Stimulated activated CD8-positive, alpha-beta memory T cell treated with anti-CD3 and anti-CD28 coated beads, Interleukin-15, amount 100 ng/mL, for 48 hours (primary cell): Measurements from ENCODE around the gene VAMP3.
"Not testable (repeated sequence)": the region's sequence is repeated elsewhere in the genome, so short reads cannot be mapped to it uniquely, and the experiment has no call there.

ENCODE experiments used
- DNase-seq, 2 donors: peaks; one replicate each; pipeline ENCODE4 v3.0.0-alpha.2; 2020; ENCODE audit warnings: low read depth in 2 of 2

The VAMP3 gene

DNA sequence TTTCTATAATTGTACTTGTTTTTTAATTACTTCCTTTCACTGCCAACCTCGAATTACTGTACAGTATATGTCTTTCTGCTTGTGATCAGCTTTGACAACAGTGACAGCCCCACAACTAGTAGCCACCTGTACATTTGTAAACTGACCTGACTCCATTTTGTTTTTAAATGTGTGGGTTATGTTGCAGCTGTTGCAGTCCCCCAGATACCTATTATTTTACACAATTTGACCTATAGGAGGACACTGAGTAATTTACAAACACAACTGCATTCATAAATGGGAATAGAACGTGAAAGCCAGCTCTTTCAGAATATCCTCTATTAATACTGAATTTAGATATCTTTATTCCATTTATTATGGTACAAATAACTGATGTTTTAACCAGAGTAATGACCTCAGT is 2.5 kb upstream of the VAMP3 start:
- DNase-seq = no peak

DNA sequence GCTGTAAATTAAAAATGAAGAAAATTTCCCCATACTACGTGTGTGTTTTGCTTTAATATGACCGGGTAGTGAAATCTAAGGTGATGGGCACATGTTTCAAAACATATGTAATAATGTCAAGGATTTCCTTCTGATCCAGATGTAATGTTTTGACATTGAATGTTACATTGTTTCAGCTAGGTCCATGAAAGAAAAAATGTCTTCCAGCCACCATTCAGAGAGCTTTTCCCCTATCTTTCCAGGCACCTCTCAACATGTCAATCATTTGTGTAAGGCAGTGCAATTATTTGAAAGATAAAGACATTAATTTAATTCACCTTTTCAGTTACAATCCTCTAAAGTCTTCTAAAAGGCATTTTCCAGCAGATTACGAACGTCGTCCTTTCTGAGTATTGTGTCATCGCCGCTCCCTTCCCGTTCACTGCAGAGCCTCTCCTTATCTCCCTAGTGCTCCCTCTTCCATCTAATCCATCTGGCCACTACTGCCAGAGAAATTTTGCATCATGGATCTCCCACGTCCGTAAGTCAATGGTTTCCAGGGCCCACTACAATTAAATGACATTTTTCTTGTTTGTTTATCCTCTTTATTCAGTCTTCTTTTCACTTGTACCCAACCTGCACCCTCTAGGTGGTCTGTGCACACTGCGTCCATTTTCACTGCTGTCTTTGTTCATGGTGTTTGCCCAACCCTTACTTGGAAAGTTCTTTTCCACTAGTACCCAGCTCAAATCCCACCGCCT is 1.3 kb upstream of the VAMP3 start:
- DNase-seq = no peak

DNA sequence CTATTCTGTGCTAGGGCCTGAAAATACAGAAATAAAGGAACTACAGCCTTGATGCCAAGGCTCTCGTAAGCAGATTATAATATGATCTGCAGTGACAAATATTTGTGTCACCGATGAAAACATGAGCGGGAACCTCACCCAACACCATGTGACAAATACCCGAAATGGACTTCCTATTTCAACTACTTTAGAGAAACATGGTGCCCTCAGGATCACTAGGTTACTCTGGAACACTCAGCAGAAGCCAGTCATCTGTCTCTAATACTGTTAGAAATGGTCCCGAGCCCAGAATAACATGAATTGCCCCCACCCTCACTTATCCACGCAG is 463 bp upstream of the VAMP3 start:
- no peak for DNase-seq

DNA sequence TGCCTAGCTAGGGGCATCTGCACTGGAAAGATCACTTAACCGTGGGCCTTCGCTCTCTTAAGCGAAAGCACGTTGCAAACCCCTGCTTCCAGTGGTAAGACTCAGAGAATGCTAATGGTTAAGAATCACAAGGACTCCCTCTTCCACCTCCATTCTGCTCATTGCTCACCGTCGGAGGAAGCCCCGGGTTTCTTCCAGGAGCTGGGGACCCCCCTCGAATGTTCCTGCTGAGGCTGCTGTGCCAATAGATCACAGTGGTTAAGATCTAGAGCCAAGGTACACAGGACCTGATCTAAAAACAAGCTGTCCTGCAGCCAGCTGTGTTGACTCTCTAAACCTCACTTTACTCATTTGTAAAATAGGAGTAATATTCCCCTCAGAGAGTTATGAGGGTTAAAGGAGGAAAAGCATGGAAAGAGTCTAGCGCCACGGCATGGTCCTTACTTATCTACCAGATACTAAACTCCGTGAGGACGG is 765 bp downstream of the VAMP3 start:
- no peak for DNase-seq

DNA sequence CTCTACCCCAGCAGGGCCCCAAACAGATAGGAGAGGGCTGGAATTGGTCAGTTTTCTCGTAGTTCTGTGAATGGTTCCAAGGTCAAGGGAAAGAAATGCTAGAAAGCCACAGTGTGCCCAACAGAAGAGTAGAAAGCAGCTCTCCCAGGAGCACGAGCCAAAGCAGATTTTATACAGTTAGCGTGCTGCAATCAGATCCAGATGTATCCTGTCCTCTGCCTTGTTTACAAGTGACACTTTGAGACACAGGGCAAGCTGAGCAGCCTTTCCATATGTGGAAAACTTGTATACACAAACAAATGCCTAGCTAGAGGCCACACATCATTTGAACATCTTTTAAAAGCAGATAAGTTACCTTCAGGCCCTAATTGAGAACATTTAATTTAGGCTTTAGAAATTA is 6.5 kb downstream of the VAMP3 start:
- DNase-seq = no peak

DNA sequence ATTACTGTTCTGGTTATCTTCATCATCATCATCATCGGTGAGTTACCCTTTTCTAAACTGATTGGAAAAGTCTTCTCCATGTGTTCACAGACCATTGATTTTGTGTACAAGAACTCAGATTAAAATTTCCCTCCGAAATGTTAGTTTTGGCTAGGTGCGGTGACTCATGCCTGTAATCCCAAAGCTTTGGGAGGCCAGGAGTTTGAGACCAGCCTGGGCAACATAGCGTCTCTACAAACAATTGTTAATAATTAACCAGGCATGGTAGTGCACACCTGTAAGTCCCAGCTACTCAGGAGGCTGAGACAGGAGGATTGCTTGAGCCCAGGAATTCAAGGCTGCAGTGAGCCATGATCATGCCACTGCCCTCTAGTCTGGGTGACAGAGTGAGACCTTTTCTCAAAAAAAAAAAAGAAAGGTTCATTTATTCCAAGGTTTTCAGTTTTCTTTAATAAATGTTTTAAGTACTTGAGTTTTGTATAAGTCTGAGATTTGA is 7.1 kb downstream of the VAMP3 start:
- DNase-seq = no peak

DNA sequence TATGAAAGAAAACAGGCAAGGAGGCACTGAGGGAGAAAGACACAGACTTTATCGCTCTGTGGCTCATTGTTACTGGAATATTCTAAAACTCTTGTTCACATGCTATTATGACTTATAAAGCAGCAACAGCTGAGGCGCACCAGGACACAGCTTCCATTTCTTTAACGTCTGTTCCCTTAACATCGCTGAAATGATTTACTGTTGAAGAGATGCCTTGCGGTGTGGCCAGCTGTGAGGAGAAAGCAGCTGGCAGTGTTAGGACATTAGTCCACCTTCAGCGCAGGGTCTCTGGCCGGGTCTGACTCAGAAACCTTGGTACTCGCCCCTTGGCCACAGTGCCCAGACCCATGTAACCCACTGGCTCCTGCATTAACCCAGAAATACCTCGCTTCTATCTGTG is 9.9 kb downstream of the VAMP3 start:
- DNase-seq = no peak

DNA sequence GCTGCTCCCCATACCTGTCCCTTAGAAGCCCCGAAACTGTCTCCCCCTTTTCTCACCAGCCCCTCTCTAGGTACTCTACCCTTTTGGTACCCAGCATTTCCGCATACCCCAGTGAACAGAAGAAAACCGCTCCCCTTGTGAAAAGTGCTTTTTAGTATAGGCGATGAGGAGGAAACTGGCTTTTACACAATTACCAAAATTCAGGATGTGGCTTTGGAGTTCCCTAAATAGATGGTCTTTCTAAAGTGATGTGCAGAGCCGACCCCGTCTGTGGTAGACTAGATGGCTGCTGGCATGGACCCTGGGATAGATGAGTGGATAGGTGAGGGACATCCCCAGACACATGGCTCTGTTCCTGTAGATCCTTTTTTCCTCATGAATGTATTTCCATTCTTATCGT is 10.4 kb downstream of the VAMP3 start:
- DNase-seq = no peak

DNA sequence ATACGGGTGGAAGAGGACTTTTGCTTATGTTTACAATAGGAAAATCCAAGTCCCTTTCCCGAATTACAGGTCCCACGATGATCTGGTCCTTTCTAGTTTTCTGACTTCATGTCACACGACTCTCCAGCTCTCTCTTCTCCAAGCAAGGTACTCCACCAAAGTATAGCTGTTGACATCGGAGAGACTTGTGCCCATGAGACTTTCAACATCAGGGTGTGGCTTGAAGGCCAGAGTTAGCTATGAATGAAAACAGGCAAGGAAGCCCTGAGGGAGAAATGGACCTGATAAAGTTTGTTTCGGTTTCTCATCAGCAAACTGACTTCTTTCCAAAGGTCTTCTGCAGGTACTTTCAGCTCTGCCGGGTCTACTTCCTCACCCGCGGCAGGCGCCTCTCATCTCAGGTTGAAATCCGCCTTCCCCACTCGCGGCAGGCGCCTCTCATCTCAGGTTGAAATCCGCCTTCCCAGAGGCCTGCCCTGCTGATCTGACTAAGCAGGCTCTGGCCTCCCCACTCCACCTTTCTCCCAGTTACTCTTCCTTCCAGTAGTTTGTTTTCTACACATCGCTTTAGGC is 10.9 kb downstream of the VAMP3 start:
- no peak for DNase-seq

DNA sequence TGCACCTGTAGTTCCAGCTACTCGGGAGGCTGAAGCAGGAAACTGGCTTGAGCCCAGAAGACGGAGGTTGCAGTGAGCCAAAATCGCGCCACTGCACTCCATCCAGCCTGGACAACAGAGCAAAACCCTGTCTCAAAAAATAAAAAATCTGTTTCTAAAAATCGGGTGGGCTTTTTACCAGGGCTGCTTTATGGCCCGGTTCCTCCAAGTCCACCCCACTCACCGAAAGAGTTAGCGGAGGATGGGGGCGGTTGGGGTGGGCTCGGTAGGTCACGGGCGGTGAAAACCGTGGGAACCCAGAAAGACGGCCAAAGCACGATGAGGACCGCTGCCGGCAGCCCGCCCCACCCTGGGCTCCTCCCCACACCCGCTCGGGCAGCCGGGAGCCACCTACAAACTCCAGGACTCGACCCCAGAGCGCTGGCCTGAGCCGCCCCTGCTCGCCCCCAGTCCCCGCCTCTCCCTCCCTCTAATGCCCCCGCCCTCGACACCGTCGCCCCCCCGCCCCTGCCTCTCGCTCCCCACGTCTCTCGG is 12.1 kb downstream of the VAMP3 start:
- peak in 1 of 2 donors; percentile 28 for DNase-seq

DNA sequence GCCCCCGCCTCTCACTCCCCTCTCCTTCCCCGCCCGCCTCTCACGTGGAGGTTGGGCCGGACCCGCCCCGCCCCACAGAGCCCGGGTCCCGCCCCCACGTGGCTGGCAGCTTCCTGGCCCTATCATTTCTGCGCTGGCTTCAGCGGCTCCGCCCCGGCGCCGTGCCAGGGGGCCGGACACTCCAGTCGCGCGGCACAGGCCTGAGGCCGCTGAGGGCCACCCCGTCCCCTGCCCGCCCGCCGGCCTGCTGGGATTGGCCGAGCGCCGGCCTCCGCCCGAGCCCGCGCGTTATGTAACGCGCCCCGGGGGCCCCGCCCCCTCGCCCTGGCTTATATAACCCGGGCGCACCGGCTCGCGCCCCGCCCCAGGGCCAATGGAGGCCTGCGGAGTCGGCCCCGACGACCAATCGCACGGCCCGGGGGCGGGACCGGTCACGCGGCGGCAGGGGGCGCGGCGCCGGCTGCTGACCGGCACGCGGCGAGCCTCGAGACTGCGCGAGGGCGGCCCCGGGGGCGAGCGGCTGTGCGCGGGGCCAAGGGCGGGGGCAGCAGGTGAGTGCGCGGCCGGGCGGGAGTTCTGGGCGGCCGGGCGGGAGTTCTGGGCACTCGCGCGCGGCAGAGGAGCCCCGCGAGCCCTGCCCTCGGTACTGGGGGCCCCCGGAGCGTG is 12.9 kb downstream of the VAMP3 start, which contains the start of gene PER3:
PER3 (plus strand) TSS at position 466 of the 666 bp plus-strand sequence. CDS start 587 bp downstream, outside the sequence.
- DNase-seq = peak; percentile 81 to 83

DNA sequence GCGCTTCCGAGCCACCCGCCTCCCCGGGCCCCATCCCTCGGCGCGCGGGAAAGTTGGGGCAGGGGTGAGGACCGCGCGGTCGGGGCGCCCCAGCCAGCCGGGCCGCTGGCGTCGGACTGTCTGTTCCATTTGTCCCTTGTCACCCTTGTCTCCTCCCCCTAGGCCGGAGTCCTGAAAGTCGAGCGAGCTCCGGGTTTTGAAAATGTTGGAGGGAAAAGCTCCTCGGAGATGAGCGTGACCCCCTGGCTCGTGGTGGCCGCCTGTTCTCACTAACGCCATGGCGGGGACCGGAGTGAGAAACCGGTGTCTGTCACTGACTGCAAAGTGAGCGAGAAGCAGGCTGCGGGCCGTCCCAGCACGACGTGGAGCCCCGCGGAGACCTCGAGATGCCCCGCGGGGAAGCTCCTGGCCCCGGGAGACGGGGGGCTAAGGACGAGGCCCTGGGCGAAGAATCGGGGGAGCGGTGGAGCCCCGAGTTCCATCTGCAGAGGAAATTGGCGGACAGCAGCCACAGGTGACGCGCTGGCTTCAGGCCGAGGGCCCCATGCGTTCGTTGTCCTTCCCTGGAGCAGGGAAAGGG is 13.5 kb downstream of the VAMP3 start:
- DNase-seq = no peak

DNA sequence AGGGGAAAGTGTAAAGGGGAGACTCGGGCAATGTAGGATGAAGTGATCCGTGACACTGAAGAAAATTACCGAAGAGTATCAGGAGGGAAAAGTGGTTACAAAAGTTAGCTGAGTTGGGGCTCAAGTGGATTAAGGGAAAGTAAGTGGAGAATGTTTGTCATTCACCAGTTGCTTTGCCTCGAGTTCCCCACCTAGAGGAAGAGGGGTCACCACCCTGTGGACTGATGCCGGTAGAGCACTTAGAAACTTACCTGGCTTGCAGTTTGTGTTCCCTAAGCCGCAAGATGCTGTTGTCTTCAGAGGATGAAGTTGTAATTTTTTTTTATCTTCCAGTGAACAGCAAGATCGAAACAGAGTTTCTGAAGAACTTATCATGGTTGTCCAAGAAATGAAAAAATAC is 14.0 kb downstream of the VAMP3 start:
- DNase-seq = no peak

DNA sequence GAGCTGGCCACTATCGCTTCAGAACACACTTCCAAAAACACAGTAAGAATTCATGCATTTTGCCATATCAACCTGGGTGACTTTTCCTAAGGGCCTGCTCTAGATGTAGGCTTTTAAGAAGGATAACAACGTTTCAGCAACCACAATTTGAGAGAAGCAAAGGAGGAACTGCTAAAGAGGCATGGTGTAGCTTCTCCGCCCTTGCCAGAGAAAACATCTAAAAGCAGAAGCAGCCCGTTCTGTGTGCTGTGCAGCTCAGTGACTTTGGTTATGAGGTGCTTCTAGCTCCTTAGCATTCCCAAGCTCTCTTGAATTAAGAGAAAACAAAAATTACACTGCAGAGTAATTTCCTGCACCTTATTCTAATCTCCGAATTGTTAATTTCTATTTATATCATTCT is 15.7 kb downstream of the VAMP3 start:
- DNase-seq = no peak

DNA sequence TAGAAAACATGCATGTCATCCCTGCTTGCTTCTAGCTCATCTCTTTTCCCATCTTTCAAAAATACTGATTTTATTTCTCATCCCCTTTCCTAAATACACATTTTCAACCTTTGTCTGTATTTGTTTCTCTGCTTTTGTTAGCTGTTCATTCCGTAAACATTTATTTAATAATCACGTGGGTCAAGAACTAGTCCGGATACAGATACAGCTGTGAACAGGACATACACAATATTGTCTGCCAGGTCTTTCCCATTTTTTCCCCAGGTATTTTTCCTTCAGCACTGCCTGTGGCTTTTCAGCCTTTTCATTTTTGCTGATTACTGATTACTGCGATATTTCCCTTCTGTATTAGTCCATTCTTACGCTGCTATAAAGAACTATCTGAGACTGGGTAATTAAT is 18.7 kb downstream of the VAMP3 start:
- DNase-seq = no peak

DNA sequence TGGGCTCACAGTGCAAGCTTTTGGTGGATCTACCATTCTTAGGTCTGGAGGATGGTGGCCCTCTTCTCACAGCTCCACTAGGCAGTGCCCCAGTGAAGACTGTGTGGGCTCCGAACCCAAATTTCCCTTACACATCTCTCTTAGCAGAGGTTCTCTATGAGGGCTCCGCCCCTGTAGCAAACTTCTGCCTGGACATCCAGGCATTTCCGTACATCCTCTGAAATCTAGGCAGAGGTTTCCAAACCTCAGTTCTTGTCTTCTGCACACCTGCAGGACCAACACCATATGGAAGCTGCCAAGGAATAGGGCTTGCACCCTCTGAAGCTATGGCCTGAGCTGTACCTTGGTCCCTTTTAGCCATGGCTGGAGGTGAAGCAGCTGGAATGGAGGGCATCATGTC is 19.9 kb downstream of the VAMP3 start:
- DNase-seq = not testable (repeated sequence)

DNA sequence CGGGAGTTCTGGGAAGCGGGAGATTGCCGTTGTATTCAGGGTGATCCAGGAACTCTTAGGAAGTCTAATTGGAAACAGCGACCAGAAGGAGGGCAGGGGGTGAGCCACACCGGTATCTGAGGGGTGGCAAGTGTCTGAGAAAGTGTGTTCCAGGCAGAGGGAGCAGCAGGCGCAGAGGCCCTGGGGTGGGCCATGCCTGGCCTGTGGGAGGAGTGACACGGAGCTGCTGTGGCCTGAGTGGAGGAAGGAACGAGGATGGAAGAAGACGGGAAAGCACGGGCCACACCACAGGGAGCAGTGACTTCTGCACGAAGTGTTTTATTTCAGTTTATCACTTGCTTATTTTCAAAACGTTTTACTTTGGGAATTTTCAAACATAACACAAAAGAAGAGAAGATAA is 24.3 kb downstream of the VAMP3 start:
- DNase-seq = no peak

DNA sequence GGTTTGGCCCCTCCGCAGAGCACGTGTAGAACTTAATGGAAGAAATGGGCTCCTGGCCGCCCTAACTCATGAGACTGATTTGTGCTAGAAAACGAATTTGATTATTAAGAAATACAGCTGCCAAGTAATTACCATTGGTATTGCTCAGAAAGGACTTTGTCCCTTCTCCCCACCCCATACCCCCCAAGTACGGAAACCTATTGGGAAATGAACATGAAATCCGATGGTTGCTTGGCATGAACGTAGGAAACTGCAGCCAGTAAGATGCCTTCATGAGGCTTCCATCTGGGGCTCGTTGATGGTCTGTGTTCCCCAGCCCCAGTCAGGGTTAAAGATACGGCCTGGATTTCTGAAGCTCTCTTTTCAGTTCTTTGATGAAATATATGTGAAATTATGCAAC is 34.4 kb downstream of the VAMP3 start:
- no peak for DNase-seq

DNA sequence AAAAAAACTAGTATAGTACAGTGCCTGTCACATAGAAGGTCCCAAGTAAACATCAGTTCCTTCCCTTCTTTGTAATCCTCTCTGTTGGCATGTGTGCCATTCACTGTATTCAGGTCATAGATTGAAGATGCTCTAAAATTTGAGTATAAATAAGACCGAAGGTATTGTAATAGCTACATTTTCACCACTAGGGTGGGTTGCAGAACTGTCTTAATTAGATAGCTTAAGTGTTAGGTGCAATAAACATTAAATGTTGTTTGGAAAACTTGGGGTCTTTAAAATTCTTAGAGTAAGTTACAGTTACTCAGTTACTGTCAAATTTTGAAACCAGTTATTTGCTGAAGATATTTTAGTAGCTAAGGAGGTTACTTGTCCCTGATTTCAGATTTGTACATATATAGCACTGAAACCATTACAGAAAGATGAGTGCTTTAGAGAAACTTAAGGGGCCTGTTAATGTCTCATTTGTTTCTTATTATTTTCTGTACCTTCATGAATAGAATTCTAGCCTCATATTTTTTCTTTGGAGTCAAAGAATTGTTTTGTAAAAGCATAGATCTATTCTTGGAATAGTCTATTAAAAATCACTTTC is 37.3 kb downstream of the VAMP3 start:
- no peak for DNase-seq

DNA sequence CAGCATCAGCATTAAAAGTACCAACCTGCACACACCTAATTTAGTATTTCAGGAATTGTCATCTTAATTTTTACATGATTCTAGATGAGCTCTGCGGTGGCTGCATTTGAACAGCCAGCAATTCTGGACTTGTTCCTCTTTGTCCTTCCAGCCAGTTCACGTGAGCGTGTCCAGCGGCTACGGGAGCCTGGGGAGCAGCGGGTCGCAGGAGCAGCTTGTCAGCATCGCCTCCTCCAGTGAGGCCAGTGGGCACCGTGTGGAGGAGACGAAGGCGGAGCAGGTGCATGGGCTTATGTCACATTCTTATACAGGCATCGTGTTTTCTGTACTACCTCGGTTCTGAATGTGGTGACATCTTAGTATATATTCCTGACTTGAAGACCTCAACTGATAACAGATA is 38.6 kb downstream of the VAMP3 start:
- no peak for DNase-seq

DNA sequence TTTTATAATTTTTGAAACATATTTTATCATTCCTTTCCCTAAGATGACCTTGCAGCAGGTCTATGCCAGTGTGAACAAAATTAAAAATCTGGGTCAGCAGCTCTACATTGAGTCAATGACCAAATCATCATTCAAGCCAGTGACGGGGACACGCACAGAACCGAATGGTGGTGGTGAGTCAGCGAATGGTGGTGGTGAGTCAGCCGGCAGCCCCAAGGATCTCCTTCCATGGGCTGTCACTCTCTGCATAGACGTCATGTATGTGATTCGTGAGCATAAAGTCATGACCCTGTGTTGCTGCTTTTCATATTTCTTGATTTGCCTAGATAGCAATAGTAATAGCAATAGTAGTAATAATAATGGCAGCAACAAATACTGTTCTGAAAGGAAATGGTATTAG is 39.3 kb downstream of the VAMP3 start:
- DNase-seq = peak; percentile 34 to 39

DNA sequence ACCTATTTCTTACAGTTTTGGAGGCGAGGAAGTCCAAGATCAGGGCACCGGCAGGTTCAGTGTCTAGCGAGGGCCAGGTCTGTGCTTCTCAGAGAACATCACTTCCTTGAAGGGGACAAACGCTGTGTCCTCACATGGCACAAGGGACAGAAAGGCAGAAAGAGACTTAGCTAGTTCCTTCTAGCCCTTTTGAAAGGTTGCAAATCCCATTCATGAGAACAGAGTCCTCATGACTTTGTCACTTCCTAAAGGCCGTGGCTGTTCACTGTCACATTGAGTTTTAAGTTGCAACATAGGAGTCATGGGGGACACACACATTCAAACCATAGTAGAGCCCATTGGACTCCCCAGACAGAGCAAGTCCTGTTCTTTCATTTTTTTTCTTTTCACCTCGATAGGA is 40.4 kb downstream of the VAMP3 start:
- no peak for DNase-seq
